BLaER1 (cell line): ENCODE results near the gene UAP1L1.

Source experiments
- H3K27ac ChIP-seq: shearing (Covaris generic); formaldehyde crosslinking; 2 replicates; pipeline ENCODE4 v1.8.1; 2022
- H3K27me3 ChIP-seq: shearing (Covaris generic); formaldehyde crosslinking; 2 replicates; pipeline ENCODE4 v1.8.1; 2022
- H3K36me3 ChIP-seq: shearing (Covaris generic); formaldehyde crosslinking; 2 replicates; pipeline ENCODE4 v1.8.1; 2022
- H3K4me1 ChIP-seq: shearing (Covaris generic); formaldehyde crosslinking; 2 replicates; pipeline ENCODE4 v1.8.1; 2022
- H3K4me2 ChIP-seq: shearing (Covaris generic); formaldehyde crosslinking; 2 replicates; pipeline ENCODE4 v1.8.1; 2022
- H3K4me3 ChIP-seq: shearing (Covaris generic); formaldehyde crosslinking; 2 replicates; pipeline ENCODE4 v1.8.1; 2022
- H3K9ac ChIP-seq: shearing (Covaris generic); formaldehyde crosslinking; 2 replicates; pipeline ENCODE4 v1.8.1; 2022
- H3K9me3 ChIP-seq: shearing (Covaris generic); formaldehyde crosslinking; 2 replicates; pipeline ENCODE4 v1.8.1; 2022
- H4K20me1 ChIP-seq: shearing (Covaris generic); formaldehyde crosslinking; 2 replicates; pipeline ENCODE4 v1.8.1; 2022
- Cebpa-rat ChIP-seq: shearing (Covaris generic); IDR thresholded peaks from 2 replicates; pipeline ENCODE4 v1.8.1; 2022

Gene UAP1L1

DNA sequence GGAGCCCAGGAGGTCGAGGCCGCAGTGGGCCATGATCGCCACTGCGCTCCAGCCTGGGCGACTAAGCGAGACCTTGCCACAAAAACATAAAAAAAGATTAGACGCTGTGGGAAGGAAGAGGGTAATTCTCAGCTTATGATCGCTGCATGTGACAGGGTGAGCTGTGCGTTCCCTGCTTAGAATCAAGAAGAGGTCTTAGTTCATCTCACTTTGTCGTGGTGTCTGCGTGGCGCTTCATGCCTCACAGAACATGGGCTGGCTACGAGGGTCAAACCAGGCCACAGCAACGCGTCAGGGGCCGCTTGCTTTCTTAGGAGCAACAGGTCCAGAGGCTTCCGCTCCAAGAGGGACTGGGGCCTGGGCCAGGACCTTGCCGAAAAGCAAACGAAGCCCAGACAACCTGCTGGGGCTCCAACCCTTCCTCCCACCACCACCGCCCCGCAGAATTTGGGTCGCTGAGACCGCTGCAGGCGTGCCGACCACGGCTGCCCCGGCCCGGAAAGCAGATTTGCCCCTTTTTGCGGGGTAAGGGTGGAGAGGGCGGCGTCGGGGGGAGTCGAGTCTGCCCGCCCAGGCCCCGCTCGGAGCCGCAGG, 51.6 kb downstream of the UAP1L1 start:
- Histone ChIP-seq H3K36me3 (no peaks in the 10 kb centered on the region), H3K4me1 (peaks cover 64% of the 10 kb centered on the region), H3K27ac (peak overlapping the region; percentile 92), H3K9ac (peak overlapping the region; percentile 89), H3K4me2 (peak overlapping the region; percentile 91), H3K27me3 (no peaks in the 10 kb centered on the region; the same call in 1 of the 2 replicates), H3K4me3 (peak overlapping the region; percentile 82), H4K20me1 (no peaks in the 10 kb centered on the region), H3K9me3 (no peaks in the 10 kb centered on the region)
- no peak for TF ChIP-seq Cebpa-rat

DNA sequence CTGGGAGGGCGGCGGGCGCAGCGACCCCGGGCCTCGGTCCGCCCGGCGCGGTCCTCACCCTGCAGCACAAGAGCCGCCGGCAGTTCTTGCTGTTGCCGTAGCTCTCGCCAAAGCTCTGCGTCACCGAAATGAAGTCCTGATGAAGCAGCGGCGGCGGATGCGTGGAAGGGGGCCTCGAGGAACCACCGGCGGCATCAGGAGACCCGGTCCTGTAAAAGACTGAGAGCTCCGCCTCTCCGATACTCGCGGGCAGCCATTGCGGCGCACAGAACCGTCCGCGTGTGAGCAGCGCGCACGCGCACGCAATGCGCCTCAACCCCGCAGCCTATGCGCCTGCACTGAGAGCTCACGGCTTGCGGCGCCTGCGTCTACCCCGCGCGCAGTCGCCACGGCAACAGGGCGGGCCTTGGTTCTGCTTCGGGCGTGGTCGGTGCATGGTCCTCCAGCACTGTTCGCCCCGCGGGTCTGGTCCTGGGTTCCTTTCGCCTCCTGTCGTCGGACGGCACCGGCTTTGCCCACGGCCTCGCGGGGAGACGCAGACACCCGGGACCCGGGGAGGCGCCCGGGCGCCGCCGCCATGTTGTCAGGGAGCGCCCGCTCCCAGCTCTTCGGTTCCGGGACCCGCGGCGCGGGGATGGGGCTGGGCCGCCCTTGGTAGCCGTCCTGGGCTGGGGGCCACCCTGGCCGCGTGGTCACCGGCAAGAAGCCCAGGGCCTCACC, 52.3 kb downstream of the UAP1L1 start:
- Histone ChIP-seq H3K9ac (peak overlapping the region; percentile 89), H3K27me3 (peaks cover 6% of the 10 kb centered on the region; the same call in 1 of the 2 replicates), H3K9me3 (no peaks in the 10 kb centered on the region), H4K20me1 (no peaks in the 10 kb centered on the region), H3K4me1 (peaks cover 57% of the 10 kb centered on the region), H3K36me3 (no peaks in the 10 kb centered on the region), H3K4me2 (peak overlapping the region; percentile 91), H3K27ac (peak overlapping the region; percentile 92), H3K4me3 (peak overlapping the region; percentile 82)
- no peak for TF ChIP-seq Cebpa-rat

DNA sequence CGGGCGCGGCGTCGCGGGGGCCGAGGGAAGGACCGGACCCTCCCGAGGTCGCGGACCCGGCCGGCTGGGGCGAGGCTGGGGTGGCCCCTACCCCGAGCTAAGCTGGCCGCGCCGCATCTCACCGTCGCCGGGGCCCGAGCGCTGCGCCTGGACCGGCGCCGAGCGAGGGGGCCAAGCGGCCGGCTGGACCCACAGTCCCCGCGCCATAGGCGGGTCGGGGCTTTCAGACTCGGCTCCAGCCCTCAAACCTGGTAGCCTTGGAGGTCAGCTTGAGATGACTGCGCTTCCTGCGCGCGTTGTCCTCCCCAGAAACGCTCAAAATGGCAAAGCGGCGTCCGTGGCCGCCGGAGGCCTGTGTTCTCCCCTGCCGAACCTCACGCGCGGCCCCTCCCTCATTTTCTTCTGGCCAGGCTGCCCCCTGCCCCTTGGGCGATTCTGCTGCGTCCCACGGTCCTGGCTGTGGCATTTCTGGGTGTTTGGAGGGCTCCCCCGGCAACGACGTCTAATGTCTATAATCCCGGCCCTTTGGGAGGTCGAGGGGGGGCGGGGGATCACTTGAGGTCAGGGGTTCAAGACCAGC, 52.9 kb downstream of the UAP1L1 start:
- Histone ChIP-seq H3K27ac (peak overlapping the region; percentile 92), H3K36me3 (no peaks in the 10 kb centered on the region), H3K27me3 (peaks cover 12% of the 10 kb centered on the region; the same call in 1 of the 2 replicates), H3K4me2 (peak overlapping the region; percentile 91), H3K4me3 (peak overlapping the region; percentile 82), H4K20me1 (no peaks in the 10 kb centered on the region), H3K4me1 (peaks cover 51% of the 10 kb centered on the region), H3K9me3 (no peaks in the 10 kb centered on the region), H3K9ac (peak overlapping the region; percentile 89)
- no peak for TF ChIP-seq Cebpa-rat
